K562 (cell line): ENCODE measurements around the gene ADGRD1. TPM values are rescaled to one million over a fixed set of nuclear protein-coding genes. Genes with fewer than 3 reads are reported as not detected.

ENCODE experiments used
- ATAC-seq: fragments of 200-7000 bp; cut with Tn5 transposase; 3 replicates; pipeline ENCODE4 v1.9.1; 2020; ENCODE audit warnings: moderate library complexity
- BruUV-seq: library from RNA; stranded (reverse); fragments of 400-500 nt; replicated peaks from 2 replicates; lab custom pipeline; 2021; lab: Mats Ljungman, UMichigan
- CTCF ChIA-PET: fragments of 300-600 bp; formaldehyde crosslinking; extraction: SDS; loops from one replicate; lab custom pipeline; 2021; ENCODE audit warnings: low intra/inter-chr PET ratio; lab: Yijun Ruan, JAX
- POLR2A ChIA-PET: fragments of 300-600, 350-650 bp; sonication (Branson Sonifier 250); formaldehyde crosslinking; extraction: SDS; loops from one replicate; lab custom pipeline; 2021; ENCODE audit warnings: antibody characterized with exemption, inconsistent platforms; lab: Yijun Ruan, JAX
- DNase-seq, 4 experiments: peaks; one replicate each; pipeline versions ENCODE4 v3.0.0 to v3.0.0-alpha.2; 2011 to 2018; ENCODE audit warnings: low spot score in 3 of 4, mixed read lengths in 3 of 4; ENCODE audit errors: extremely low read depth in 1 of 4
- FAIRE-seq: peaks from 2 replicates; lab custom pipeline; 2011; peaks lifted over from hg19 to GRCh38; lab: Jason Lieb, UNC
- H2AFZ ChIP-seq: 2 replicates; pipeline ENCODE4 v1.6.0; 2011; ENCODE audit warnings: low read depth, low read length, control low read depth, inconsistent platforms
- H3K27ac ChIP-seq: fragments of 200-600 bp; 3 replicates; pipeline ENCODE4 v1.8.0; 2011; ENCODE audit warnings: low read depth, mild to moderate bottlenecking, control low read depth, inconsistent platforms, low read length, moderate library complexity, mixed read lengths; ENCODE audit errors: extremely low read depth
- H3K27me3 ChIP-seq, 2 experiments: fragments of 300-600 bp in 1 of 2; 2 replicates in 1 of 2; 3 replicates in 1 of 2; pipeline versions ENCODE4 v1.6.0 to v1.8.0; 2011; ENCODE audit warnings: inconsistent platforms in 2 of 2, low read length in 2 of 2, mild to moderate bottlenecking in 1 of 2, mixed read lengths in 1 of 2, moderate library complexity in 1 of 2; ENCODE audit not compliant: control insufficient read depth in 2 of 2, insufficient read depth in 2 of 2
- H3K36me3 ChIP-seq: fragments of 300-600 bp; 3 replicates; pipeline ENCODE4 v1.8.0; 2011; ENCODE audit warnings: mild to moderate bottlenecking, low read length, inconsistent platforms; ENCODE audit not compliant: control insufficient read depth, insufficient read depth
- H3K4me1 ChIP-seq, 2 experiments: fragments of 200-600 bp in 1 of 2; replicated peaks in 1 of 2; 2 replicates in 1 of 2; 3 replicates in 1 of 2; pipeline versions ENCODE4 v1.5.1 to v1.8.0; 2011; ENCODE audit warnings: inconsistent platforms in 2 of 2, low read length in 2 of 2, mild to moderate bottlenecking in 1 of 2, mixed read lengths in 1 of 2, moderate library complexity in 1 of 2; ENCODE audit not compliant: control insufficient read depth in 2 of 2, insufficient read depth in 2 of 2
- H3K4me2 ChIP-seq: 2 replicates; pipeline ENCODE4 v1.6.1; 2011; ENCODE audit warnings: low read length, control low read depth, inconsistent platforms, mixed read lengths; ENCODE audit not compliant: insufficient read depth
- H3K4me3 ChIP-seq: fragments of 200-600 bp; sonication (generic), shearing (Covaris generic); 2 replicates; pipeline ENCODE4 v1.5.1; 2016; ENCODE audit warnings: control low read depth, inconsistent platforms
- H3K79me2 ChIP-seq: fragments of 200-600 bp; 3 replicates; pipeline ENCODE4 v1.8.0; 2011; ENCODE audit warnings: low read length, inconsistent platforms; ENCODE audit not compliant: control insufficient read depth, insufficient read depth
- H3K9ac ChIP-seq, 2 experiments: 2 replicates each; pipeline versions ENCODE4 v1.6.0 to v1.6.1; 2011; ENCODE audit warnings: low read depth in 2 of 2, low read length in 2 of 2, control low read depth in 1 of 2, inconsistent platforms in 1 of 2, mild to moderate bottlenecking in 1 of 2, mixed read lengths in 1 of 2; ENCODE audit not compliant: insufficient read depth in 1 of 2
- H3K9me1 ChIP-seq: one replicate; pipeline ENCODE4 v1.6.0; 2011; ENCODE audit warnings: inconsistent platforms, mild to moderate bottlenecking, low read length, moderate library complexity; ENCODE audit not compliant: control insufficient read depth, insufficient read depth
- H3K9me3 ChIP-seq: replicated peaks from 2 replicates; pipeline ENCODE4 v1.5.1; 2011; ENCODE audit warnings: low read depth, low read length, inconsistent platforms; ENCODE audit not compliant: control insufficient read depth, insufficient read depth
- H4K20me1 ChIP-seq: replicated peaks from 2 replicates; pipeline ENCODE4 v1.6.1; 2011; ENCODE audit warnings: low read length, inconsistent platforms, mixed read lengths; ENCODE audit not compliant: control insufficient read depth, insufficient read depth
- ATF1 ChIP-seq, 2 experiments: fragments of 450-650 bp in 1 of 2; IDR thresholded peaks; 2 replicates each; pipeline ENCODE4 v1.6.1; 2016; ENCODE audit warnings: missing compliant biosample characterization in 1 of 2, missing genetic modification characterization in 1 of 2
- BRD9 ChIP-seq: fragments of 450-650 bp; IDR thresholded peaks from 2 replicates; pipeline ENCODE4 v1.6.1; 2018; ENCODE audit warnings: low read depth; ENCODE audit not compliant: partially characterized antibody
- FOXP1 ChIP-seq: sonication (generic); formaldehyde crosslinking; IDR thresholded peaks from 2 replicates; pipeline ENCODE4 v1.8.0; 2022; ENCODE audit warnings: mild to moderate bottlenecking, missing genetic modification reagents
- KAT7 ChIP-seq: sonication (generic); formaldehyde crosslinking; IDR thresholded peaks from 2 replicates; pipeline ENCODE4 v1.8.0; 2022; ENCODE audit warnings: missing genetic modification reagents, mild to moderate bottlenecking, borderline replicate concordance
- MCM2 ChIP-seq: fragments of 450-650 bp; IDR thresholded peaks from 2 replicates; pipeline ENCODE4 v1.6.1; 2017; ENCODE audit warnings: low read depth, mild to moderate bottlenecking
- MYBL2 ChIP-seq, 2 experiments: fragments of 450-650 bp in 1 of 2; sonication (generic) in 1 of 2; formaldehyde crosslinking in 1 of 2; IDR thresholded peaks; 2 replicates each; pipeline versions ENCODE4 v1.6.1 to v1.8.1; 2017 to 2022; ENCODE audit warnings: borderline replicate concordance in 1 of 2, inconsistent platforms in 1 of 2, low read depth in 1 of 2, mild to moderate bottlenecking in 1 of 2, missing genetic modification reagents in 1 of 2, moderate library complexity in 1 of 2
- NBN ChIP-seq: fragments of 450-650 bp; IDR thresholded peaks from 2 replicates; pipeline ENCODE4 v1.6.1; 2016; ENCODE audit warnings: low read depth, mild to moderate bottlenecking
- NCOR1 ChIP-seq: fragments of 450-650 bp; IDR thresholded peaks from 2 replicates; pipeline ENCODE4 v1.6.1; 2016; ENCODE audit warnings: mild to moderate bottlenecking, moderate library complexity
- PRMT5 ChIP-seq: sonication (generic); formaldehyde crosslinking; IDR thresholded peaks from 2 replicates; pipeline ENCODE4 v1.5.0; 2020; ENCODE audit warnings: missing genetic modification reagents
- RBM39 ChIP-seq: fragments of 200-400 bp; formaldehyde crosslinking; optimal IDR thresholded peaks from 2 replicates; pipeline ENCODE3; 2018; ENCODE audit warnings: low read depth, low read length
- TAF15 ChIP-seq: fragments of 200-400 bp; formaldehyde crosslinking; IDR thresholded peaks from 2 replicates; pipeline ENCODE4 v1.6.1; 2017; ENCODE audit warnings: mild to moderate bottlenecking, low read depth, low read length, moderate library complexity
- U2AF2 ChIP-seq: fragments of 200-400 bp; formaldehyde crosslinking; optimal IDR thresholded peaks from 2 replicates; pipeline ENCODE3; 2017; ENCODE audit warnings: low read depth, mild to moderate bottlenecking, low read length
- ZNF551 ChIP-seq: fragments of 250-450 bp; sonication (Bioruptor Pico); IDR thresholded peaks from 2 replicates; pipeline ENCODE4 v1.5.0; 2021; ENCODE audit warnings: mild to moderate bottlenecking, moderate library complexity
- ZNF668 ChIP-seq: fragments of 250-450 bp; sonication (Bioruptor Pico); IDR thresholded peaks from 2 replicates; pipeline ENCODE4 v1.8.0; 2022; ENCODE audit warnings: mild to moderate bottlenecking, inconsistent platforms
- WGBS: fragments of 100-300 bp; shearing (Covaris generic); methylation state at CpG from one replicate; pipeline ENCODE4 v1.1.6; 2016; ENCODE audit warnings: low coverage, mixed read lengths; ENCODE audit not compliant: insufficient coverage; ENCODE audit errors: missing lambda C conversion rate; 5-methylcytosine and 5-hydroxymethylcytosine counted together
- in situ Hi-C: fragments of 300-500 bp; cut with MboI; formaldehyde crosslinking; loops from 4 replicates; pipeline ENCODE4 v1.15.0; 2018; ENCODE audit warnings: inconsistent platforms, mixed read lengths
- intact Hi-C: fragments of 100-400 bp; cut with micrococcal nuclease; formaldehyde crosslinking; loops from 2 replicates; pipeline ENCODE4 v1.14.2; 2022
- polyA plus RNA-seq, 8 experiments: library from polyadenylated mRNA; depleted of rRNA in 4 of 8; stranded (reverse) in 5 of 8; unstranded in 3 of 8; fragments of >200 nt; fragmentation: Nextera tagmentation in 2 of 8; fragmentation: Illumina TruSeq in 1 of 8; extraction: Ambion mirVana in 2 of 8; extraction: Trizol in 1 of 8; gene quantifications; 2 replicates each; pipeline versions ENCODE4 v1.2.1 to v1.2.3, GENCODE V29; 2011 to 2014; ENCODE audit warnings: inconsistent platforms in 1 of 8, missing spikeins in 1 of 8
- total RNA-seq, 7 experiments: library from RNA; depleted of rRNA in 6 of 7; stranded (reverse); fragments of >200 nt in 6 of 7; fragmentation: Illumina TruSeq in 2 of 7; extraction: Trizol in 2 of 7; gene quantifications; 2 replicates each; pipeline versions ENCODE4 v1.2.1 to v1.2.3, GENCODE V29; 2011 to 2021; ENCODE audit warnings: low replicate concordance in 1 of 7
- TF ChIP-seq, protein P1 (sequence below): sonication (generic); formaldehyde crosslinking; IDR thresholded peaks from 2 replicates; pipeline ENCODE4 v1.8.0; 2022; ENCODE audit warnings: missing genetic modification reagents, mild to moderate bottlenecking, borderline replicate concordance
- TF ChIP-seq, protein P2 (sequence below): IDR thresholded peaks from 2 replicates; pipeline ENCODE4 v1.6.1; 2012; ENCODE audit warnings: low read depth, low read length, improper control_type of control experiment, borderline replicate concordance

Gene ADGRD1
- total and polyA plus RNA-seq, 9 of the 15 experiments (the other 6 are each of a cell fraction or from before 2014, with no cell fraction given), result 1.7 to 11.7 (median 3.3) TPM

DNA sequence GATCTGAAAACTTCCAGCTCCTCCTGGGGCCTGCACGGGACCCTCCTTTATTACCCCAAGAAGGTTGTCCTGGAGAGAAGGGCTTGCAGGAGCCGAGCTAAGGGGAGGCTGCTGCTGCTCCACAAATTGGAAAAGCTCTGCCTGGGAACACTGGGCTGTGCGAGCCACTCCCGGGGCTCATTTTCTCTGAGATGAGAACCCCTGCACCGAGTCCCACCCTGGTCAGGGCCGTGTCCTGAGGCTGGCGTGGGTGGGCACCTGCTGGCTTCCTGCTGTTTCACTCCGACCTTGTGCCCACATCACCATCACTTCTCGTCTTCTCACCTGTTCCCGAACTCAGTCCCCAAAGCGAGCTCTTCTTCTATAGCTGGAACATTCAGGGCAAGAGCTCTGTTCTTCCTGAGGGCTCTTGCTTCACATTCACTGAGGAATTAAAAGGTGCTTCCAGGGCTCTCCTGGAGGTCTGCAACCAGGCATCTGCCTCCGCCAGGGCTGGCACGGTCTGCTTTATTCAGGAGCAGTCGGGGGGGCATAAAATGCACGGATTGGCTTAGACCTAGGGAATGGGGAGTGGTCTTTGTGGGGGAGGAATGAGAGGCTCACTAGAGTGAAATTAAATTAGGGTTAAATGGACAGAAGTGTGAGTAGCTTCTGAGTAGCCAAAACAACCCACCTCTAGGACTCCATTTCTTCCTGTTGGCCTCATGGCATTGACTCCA lies 98.5 kb downstream of the ADGRD1 start (continued):
- TF ChIP-seq, protein P1, sequence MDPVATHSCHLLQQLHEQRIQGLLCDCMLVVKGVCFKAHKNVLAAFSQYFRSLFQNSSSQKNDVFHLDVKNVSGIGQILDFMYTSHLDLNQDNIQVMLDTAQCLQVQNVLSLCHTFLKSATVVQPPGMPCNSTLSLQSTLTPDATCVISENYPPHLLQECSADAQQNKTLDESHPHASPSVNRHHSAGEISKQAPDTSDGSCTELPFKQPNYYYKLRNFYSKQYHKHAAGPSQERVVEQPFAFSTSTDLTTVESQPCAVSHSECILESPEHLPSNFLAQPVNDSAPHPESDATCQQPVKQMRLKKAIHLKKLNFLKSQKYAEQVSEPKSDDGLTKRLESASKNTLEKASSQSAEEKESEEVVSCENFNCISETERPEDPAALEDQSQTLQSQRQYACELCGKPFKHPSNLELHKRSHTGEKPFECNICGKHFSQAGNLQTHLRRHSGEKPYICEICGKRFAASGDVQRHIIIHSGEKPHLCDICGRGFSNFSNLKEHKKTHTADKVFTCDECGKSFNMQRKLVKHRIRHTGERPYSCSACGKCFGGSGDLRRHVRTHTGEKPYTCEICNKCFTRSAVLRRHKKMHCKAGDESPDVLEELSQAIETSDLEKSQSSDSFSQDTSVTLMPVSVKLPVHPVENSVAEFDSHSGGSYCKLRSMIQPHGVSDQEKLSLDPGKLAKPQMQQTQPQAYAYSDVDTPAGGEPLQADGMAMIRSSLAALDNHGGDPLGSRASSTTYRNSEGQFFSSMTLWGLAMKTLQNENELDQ (CRISPR knock-in tag), result no peak
- no peak for TF ChIP-seq MCM2
- TF ChIP-seq, all 486 proteins: peak for 0

DNA sequence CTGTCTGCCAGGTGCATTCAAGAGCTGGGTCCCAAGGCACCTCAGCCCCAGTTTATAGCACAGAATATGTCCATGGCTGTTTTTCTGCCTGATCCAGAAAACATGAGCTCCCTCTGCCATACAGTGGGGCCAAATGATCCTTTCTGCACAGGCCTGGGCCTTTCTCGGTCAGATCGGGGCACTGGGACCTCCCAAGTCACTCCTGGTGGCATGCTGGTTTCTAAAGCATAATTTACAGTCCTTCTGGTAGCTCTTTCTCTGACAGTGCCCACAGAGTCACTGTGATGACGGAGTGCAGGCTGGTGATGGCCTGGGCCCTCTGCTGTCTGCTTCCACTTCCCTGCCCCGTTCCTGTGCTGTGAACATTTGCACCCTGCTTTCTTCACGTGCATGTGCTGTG lies 99.2 kb downstream of the ADGRD1 start:
- H3K4me3 ChIP-seq, result no peak overlapping the region
- H4K20me1 ChIP-seq, result peaks cover 23% of the 10 kb centered on the region
- in situ Hi-C loops (no loop called here), intact Hi-C loops (no loop called here)
- peaks cover 0 to 16% of the 10 kb centered on the region in 2 experiments; a peak in 2 of 5 replicates for H3K4me1 ChIP-seq
- no peak overlapping the region for H3K27ac ChIP-seq
- no peak overlapping the region for H2AFZ ChIP-seq
- ATAC-seq (no peak), DNase-seq (no peak)
- no peaks in the 10 kb centered on the region for H3K36me3 ChIP-seq
- peaks cover 39 to 86% of the 10 kb centered on the region in 2 experiments for H3K27me3 ChIP-seq
- 13% methylated on average over 5 of the region's 5 CpGs for whole genome bisulfite sequencing
- POLR2A ChIA-PET, result interaction anchor here (1.2 kb wide), 1 partner anchor 95 kb away, joined by 3 read pairs; no protein-coding TSS in a partner anchor
- no peak overlapping the region for H3K4me2 ChIP-seq
- H3K9me3 ChIP-seq, result no peaks in the 10 kb centered on the region
- CTCF ChIA-PET, result no interaction called here
- TF ChIP-seq RBM39, result no peak
- no peak for TF ChIP-seq FOXP1
- no peak for TF ChIP-seq ZNF668
- no peak for TF ChIP-seq PRMT5
- TF ChIP-seq, protein P2, sequence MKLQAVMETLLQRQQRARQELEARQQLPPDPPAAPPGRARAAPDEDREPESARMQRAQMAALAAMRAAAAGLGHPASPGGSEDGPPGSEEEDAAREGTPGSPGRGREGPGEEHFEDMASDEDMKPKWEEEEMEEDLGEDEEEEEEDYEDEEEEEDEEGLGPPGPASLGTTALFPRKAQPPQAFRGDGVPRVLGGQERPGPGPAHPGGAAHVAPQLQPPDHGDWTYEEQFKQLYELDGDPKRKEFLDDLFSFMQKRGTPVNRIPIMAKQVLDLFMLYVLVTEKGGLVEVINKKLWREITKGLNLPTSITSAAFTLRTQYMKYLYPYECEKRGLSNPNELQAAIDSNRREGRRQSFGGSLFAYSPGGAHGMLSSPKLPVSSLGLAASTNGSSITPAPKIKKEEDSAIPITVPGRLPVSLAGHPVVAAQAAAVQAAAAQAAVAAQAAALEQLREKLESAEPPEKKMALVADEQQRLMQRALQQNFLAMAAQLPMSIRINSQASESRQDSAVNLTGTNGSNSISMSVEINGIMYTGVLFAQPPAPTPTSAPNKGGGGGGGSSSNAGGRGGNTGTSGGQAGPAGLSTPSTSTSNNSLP, result no peak
- TF ChIP-seq KAT7, result no peak
- TF ChIP-seq ZNF551 (CRISPR knock-in tag), result no peak
- TF ChIP-seq BRD9, result no peak
- no peak for TF ChIP-seq U2AF2
- no peak for TF ChIP-seq NCOR1
- TF ChIP-seq ATF1 (CRISPR knock-in tag; IDR thresholded peaks at IDR 0.05), result no peak
- TF ChIP-seq ATF1 (tag; IDR thresholded peaks at IDR 0.05), result no peak
- no peak for TF ChIP-seq MYBL2 (IDR thresholded peaks at IDR 0.05; ENCODE audit: low read depth)
- TF ChIP-seq MYBL2 (CRISPR knock-in tag; IDR thresholded peaks at IDR 0.05; ENCODE audit: borderline replicate concordance), result no peak
- TF ChIP-seq TAF15, result no peak
- TF ChIP-seq NBN, result no peak
- TF ChIP-seq, all 486 proteins: peak for 0
- BruUV-seq, result no TSS peak
- FAIRE-seq, result no peak
- H3K9me1 ChIP-seq, result no peaks in the 10 kb centered on the region
- H3K9ac ChIP-seq, result no peak overlapping the region
- no peaks in the 10 kb centered on the region for H3K79me2 ChIP-seq
